Neural progenitor cell (in vitro differentiated cells): ENCODE measurements around the gene DHRS9. TPM values are rescaled to one million over a fixed set of nuclear protein-coding genes. Genes with fewer than 3 reads are reported as not detected.

Experiments used
- DNase-seq: peaks from one replicate; pipeline ENCODE4 v3.0.0-alpha.2; 2016; ENCODE audit warnings: low spot score
- H2AFZ ChIP-seq: fragments of 200-600 bp; sonication (generic); replicated peaks from 2 replicates; pipeline ENCODE4 v1.6.1; 2016; ENCODE audit warnings: antibody characterized with exemption
- H3F3A ChIP-seq: fragments of 200-600 bp; sonication (generic); 2 replicates; pipeline ENCODE4 v1.6.1; 2016; ENCODE audit warnings: antibody characterized with exemption, low read depth
- H3K27ac ChIP-seq: fragments of 200-600 bp; sonication (generic); 2 replicates; pipeline ENCODE4 v1.5.1; 2016; ENCODE audit warnings: mild to moderate bottlenecking
- H3K27me3 ChIP-seq: fragments of 200-600 bp; sonication (generic); 2 replicates; pipeline ENCODE4 v1.6.1; 2016; ENCODE audit warnings: mild to moderate bottlenecking, moderate library complexity
- H3K36me3 ChIP-seq: fragments of 200-600 bp; sonication (generic); 2 replicates; pipeline ENCODE4 v1.5.1; 2016
- H3K4me1 ChIP-seq: fragments of 200-600 bp; sonication (generic); 2 replicates; pipeline ENCODE4 v1.6.1; 2016; ENCODE audit warnings: mixed run types
- H3K4me2 ChIP-seq: fragments of 200-600 bp; sonication (generic); 2 replicates; pipeline ENCODE4 v1.6.1; 2016
- H3K4me3 ChIP-seq: fragments of 200-600 bp; sonication (generic); 2 replicates; pipeline ENCODE4 v1.5.1; 2016
- H3K79me2 ChIP-seq: fragments of 200-600 bp; sonication (generic); 2 replicates; pipeline ENCODE4 v1.6.1; 2016; ENCODE audit warnings: low read depth
- H3K9ac ChIP-seq: fragments of 200-600 bp; sonication (generic); 2 replicates; pipeline ENCODE4 v1.6.1; 2016
- H3K9me3 ChIP-seq: fragments of 200-600 bp; sonication (generic); 2 replicates; pipeline ENCODE4 v1.5.1; 2016; ENCODE audit warnings: low read depth
- H4K20me1 ChIP-seq: fragments of 200-600 bp; sonication (generic); 2 replicates; pipeline ENCODE4 v1.6.1; 2016; ENCODE audit warnings: low read depth
- H3K27ac Mint-ChIP-seq: 3 replicates; pipeline ENCODE4 v1.8.0; 2021; ENCODE audit warnings: mixed read lengths
- H3K27me3 Mint-ChIP-seq: 2 replicates; pipeline ENCODE4 v1.8.0; 2022; ENCODE audit warnings: low read depth, mild to moderate bottlenecking, inconsistent platforms, moderate library complexity, mixed read lengths; ENCODE audit not compliant: insufficient read depth
- H3K36me3 Mint-ChIP-seq: 3 replicates; pipeline ENCODE4 v1.8.0; 2021; ENCODE audit warnings: mixed read lengths
- H3K4me1 Mint-ChIP-seq: 3 replicates; pipeline ENCODE4 v1.8.0; 2021; ENCODE audit warnings: mixed read lengths
- H3K4me3 Mint-ChIP-seq: 3 replicates; pipeline ENCODE4 v1.8.0; 2021; ENCODE audit warnings: mild to moderate bottlenecking, moderate library complexity, mixed read lengths
- H3K9me3 Mint-ChIP-seq: 3 replicates; pipeline ENCODE4 v1.8.0; 2020; ENCODE audit warnings: mixed read lengths
- EZH2 ChIP-seq: fragments of 200-600 bp; sonication (generic); IDR thresholded peaks from 2 replicates; pipeline ENCODE4 v1.6.1; 2017; ENCODE audit warnings: antibody characterized with exemption, mild to moderate bottlenecking, moderate library complexity
- EZH2phosphoT487 ChIP-seq: fragments of 200-600 bp; sonication (generic); IDR thresholded peaks from 2 replicates; pipeline ENCODE4 v1.6.1; 2017; ENCODE audit warnings: antibody characterized with exemption
- total RNA-seq: library from RNA; depleted of rRNA; stranded (reverse); fragments of >200 nt; gene quantifications from 2 replicates; pipeline ENCODE4 v1.2.3, GENCODE V29; 2015; ENCODE audit warnings: low replicate concordance
- TF ChIP-seq, protein P1 (sequence below): fragments of 200-600 bp; sonication (generic); IDR thresholded peaks from 2 replicates; pipeline ENCODE4 v1.5.1; 2017; ENCODE audit warnings: antibody characterized with exemption, mild to moderate bottlenecking

DHRS9 gene
- total RNA-seq, 1 donor from 2014 or later, result not detected

DNA sequence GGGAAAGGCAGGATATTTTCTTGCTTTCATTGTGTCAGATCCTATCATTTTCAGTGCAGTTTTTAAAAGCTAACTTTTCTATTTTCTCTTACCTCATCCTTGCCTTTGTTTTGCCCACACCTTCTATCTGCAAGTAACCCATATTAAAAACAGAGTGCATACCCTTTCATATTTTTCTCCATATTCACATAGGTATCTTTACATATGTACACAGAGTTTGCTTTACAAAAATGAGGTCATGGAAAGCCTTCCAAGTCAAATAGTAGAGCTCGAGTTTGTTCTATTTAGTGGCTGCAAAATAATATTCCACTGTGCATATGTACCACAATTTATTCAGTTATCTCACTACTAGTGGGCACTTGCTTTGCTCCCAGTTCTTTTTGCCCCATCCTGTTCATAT, 3.9 kb upstream of the DHRS9 start:
- no peak overlapping the region for H3K4me3 Mint-ChIP-seq
- no peaks in the 10 kb centered on the region for H3K27me3 ChIP-seq
- no peaks in the 10 kb centered on the region for H3K9me3 Mint-ChIP-seq
- no peak overlapping the region for H2AFZ ChIP-seq
- no peak overlapping the region for H3K4me3 ChIP-seq
- no peaks in the 10 kb centered on the region for H4K20me1 ChIP-seq
- no peaks in the 10 kb centered on the region for H3K27me3 Mint-ChIP-seq
- H3K27ac Mint-ChIP-seq, result no peak overlapping the region
- H3K4me1 Mint-ChIP-seq, result no peaks in the 10 kb centered on the region
- no peak overlapping the region for H3K27ac ChIP-seq
- TF ChIP-seq, protein P1, sequence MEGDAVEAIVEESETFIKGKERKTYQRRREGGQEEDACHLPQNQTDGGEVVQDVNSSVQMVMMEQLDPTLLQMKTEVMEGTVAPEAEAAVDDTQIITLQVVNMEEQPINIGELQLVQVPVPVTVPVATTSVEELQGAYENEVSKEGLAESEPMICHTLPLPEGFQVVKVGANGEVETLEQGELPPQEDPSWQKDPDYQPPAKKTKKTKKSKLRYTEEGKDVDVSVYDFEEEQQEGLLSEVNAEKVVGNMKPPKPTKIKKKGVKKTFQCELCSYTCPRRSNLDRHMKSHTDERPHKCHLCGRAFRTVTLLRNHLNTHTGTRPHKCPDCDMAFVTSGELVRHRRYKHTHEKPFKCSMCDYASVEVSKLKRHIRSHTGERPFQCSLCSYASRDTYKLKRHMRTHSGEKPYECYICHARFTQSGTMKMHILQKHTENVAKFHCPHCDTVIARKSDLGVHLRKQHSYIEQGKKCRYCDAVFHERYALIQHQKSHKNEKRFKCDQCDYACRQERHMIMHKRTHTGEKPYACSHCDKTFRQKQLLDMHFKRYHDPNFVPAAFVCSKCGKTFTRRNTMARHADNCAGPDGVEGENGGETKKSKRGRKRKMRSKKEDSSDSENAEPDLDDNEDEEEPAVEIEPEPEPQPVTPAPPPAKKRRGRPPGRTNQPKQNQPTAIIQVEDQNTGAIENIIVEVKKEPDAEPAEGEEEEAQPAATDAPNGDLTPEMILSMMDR, result no peak
- TF ChIP-seq EZH2, result no peak
- no peak for TF ChIP-seq EZH2phosphoT487
- no peak overlapping the region for H3K4me2 ChIP-seq
- H3F3A ChIP-seq, result no peaks in the 10 kb centered on the region
- H3K9me3 ChIP-seq, result no peaks in the 10 kb centered on the region
- no peak for DNase-seq
- H3K36me3 ChIP-seq, result no peaks in the 10 kb centered on the region
- H3K9ac ChIP-seq, result no peak overlapping the region
- no peaks in the 10 kb centered on the region for H3K36me3 Mint-ChIP-seq
- H3K79me2 ChIP-seq, result no peaks in the 10 kb centered on the region
- no peaks in the 10 kb centered on the region for H3K4me1 ChIP-seq

DNA sequence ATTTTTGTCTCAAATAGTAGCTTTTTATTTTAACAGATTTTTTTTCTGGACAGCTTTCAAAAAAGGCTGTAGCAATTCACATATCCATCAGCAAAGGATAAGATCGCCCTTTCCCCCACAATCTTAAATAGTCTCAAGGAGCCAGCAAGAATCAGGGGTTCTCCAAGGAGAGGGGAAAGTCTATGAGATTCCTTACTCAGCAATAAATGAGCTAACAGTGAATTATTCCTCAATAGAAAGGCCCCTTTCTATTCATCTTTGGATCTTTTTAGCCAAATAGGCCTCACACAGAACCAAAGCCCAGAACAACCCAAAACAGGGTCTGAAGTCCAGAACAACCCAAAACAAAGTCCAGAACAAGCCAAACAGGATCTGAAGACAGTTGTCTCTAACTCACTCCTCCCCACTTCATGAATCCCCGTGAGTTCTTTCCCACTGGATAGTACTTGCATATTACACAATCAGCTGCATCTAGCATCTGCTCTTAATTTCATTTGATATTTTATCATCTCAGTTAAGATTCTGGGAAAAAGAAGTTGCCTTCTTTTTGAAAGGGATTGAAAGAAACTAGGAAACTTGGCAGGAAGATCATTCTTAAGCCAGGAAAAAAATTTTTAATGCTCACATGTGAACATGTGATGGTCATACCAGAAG, 3.4 kb upstream of the DHRS9 start:
- H3K4me2 ChIP-seq, result no peak overlapping the region
- no peak overlapping the region for H3K9ac ChIP-seq
- H4K20me1 ChIP-seq, result no peaks in the 10 kb centered on the region
- H3K36me3 ChIP-seq, result no peaks in the 10 kb centered on the region
- H3K4me1 ChIP-seq, result no peaks in the 10 kb centered on the region
- Mint-ChIP-seq H3K4me1 (no peaks in the 10 kb centered on the region), H3K27me3 (no peaks in the 10 kb centered on the region), H3K9me3 (no peaks in the 10 kb centered on the region), H3K4me3 (no peak overlapping the region), H3K27ac (no peak overlapping the region), H3K36me3 (no peaks in the 10 kb centered on the region)
- H2AFZ ChIP-seq, result no peak overlapping the region
- H3K27me3 ChIP-seq, result no peaks in the 10 kb centered on the region
- no peak overlapping the region for H3K4me3 ChIP-seq
- H3K79me2 ChIP-seq, result no peaks in the 10 kb centered on the region
- no peak for TF ChIP-seq EZH2
- no peak for TF ChIP-seq EZH2phosphoT487
- TF ChIP-seq, protein P1, result no peak
- H3F3A ChIP-seq, result no peaks in the 10 kb centered on the region
- no peak overlapping the region for H3K27ac ChIP-seq
- no peak for DNase-seq
- H3K9me3 ChIP-seq, result no peaks in the 10 kb centered on the region

DNA sequence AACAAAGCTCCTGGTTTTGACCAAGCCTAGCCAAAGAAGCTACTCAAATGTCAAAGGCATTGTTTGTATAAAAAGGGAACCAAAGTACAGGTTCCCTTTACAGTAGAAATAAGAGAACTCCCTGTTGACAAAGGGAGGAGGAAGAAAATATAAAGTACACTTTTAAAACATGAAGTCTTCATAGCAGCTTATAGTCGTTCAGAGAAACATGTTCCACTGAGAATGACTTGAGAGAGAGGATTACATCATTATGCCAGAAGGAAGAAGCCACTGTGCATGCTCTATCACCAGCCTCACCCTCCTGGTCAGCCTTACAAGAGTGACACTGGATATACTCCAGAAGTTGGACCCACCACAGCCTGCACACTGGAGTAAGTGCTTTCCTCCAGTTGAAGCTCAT, 2.5 kb upstream of the DHRS9 start:
- H3K9me3 ChIP-seq, result no peaks in the 10 kb centered on the region
- no peak overlapping the region for H3K27ac ChIP-seq
- H3K27ac Mint-ChIP-seq, result no peak overlapping the region
- no peaks in the 10 kb centered on the region for H4K20me1 ChIP-seq
- no peak overlapping the region for H2AFZ ChIP-seq
- H3K27me3 Mint-ChIP-seq, result no peaks in the 10 kb centered on the region
- H3K4me2 ChIP-seq, result no peak overlapping the region
- H3F3A ChIP-seq, result no peaks in the 10 kb centered on the region
- H3K36me3 Mint-ChIP-seq, result no peaks in the 10 kb centered on the region
- no peak overlapping the region for H3K4me3 Mint-ChIP-seq
- no peaks in the 10 kb centered on the region for H3K79me2 ChIP-seq
- H3K9ac ChIP-seq, result no peak overlapping the region
- H3K4me3 ChIP-seq, result no peak overlapping the region
- H3K36me3 ChIP-seq, result no peaks in the 10 kb centered on the region
- TF ChIP-seq EZH2, result no peak
- TF ChIP-seq, protein P1, result no peak
- H3K4me1 ChIP-seq, result no peaks in the 10 kb centered on the region
- DNase-seq, result no peak
- no peaks in the 10 kb centered on the region for H3K9me3 Mint-ChIP-seq
- no peaks in the 10 kb centered on the region for H3K27me3 ChIP-seq
- H3K4me1 Mint-ChIP-seq, result no peaks in the 10 kb centered on the region
